Loucy (cell line): ENCODE data around the gene MSANTD7.

Experiments
- EZH2phosphoT487 ChIP-seq: fragments of 200-600 bp; IDR thresholded peaks from 2 replicates; pipeline ENCODE4 v1.6.1; 2018; ENCODE audit warnings: antibody characterized with exemption, mild to moderate bottlenecking, moderate library complexity, borderline replicate concordance
- TF ChIP-seq, protein P1 (sequence below): fragments of 200-600 bp; sonication (generic); conservative IDR thresholded peaks from 2 replicates; pipeline ENCODE4 v1.5.1; 2014; ENCODE audit warnings: mild to moderate bottlenecking, antibody characterized with exemption, low read length

DNA sequence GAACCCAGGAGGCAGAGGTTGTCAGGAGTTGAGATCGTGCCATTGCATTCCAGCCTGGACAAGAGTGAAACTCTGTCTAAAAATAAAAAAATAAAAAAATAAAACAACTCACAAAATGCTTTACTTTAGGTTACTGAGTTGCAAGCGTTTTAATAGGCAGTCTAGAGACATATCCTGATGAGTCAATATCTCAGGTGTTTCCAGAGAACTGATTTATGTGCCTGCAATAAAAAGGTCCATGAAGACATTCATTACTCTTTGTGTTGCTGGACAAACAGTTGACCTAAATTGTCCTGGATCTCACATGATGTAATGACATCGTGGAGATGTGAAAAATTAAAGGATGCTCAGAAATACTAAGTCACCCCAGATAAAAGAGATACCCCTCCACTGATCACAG is 31.8 kb upstream of the MSANTD7 start:
- TF ChIP-seq, protein P1, sequence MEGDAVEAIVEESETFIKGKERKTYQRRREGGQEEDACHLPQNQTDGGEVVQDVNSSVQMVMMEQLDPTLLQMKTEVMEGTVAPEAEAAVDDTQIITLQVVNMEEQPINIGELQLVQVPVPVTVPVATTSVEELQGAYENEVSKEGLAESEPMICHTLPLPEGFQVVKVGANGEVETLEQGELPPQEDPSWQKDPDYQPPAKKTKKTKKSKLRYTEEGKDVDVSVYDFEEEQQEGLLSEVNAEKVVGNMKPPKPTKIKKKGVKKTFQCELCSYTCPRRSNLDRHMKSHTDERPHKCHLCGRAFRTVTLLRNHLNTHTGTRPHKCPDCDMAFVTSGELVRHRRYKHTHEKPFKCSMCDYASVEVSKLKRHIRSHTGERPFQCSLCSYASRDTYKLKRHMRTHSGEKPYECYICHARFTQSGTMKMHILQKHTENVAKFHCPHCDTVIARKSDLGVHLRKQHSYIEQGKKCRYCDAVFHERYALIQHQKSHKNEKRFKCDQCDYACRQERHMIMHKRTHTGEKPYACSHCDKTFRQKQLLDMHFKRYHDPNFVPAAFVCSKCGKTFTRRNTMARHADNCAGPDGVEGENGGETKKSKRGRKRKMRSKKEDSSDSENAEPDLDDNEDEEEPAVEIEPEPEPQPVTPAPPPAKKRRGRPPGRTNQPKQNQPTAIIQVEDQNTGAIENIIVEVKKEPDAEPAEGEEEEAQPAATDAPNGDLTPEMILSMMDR, result no peak
- no peak for TF ChIP-seq EZH2phosphoT487
